ES-I3 (cell line): ENCODE data around the gene CBFA2T2.
"Not testable (repeated sequence)": the region's sequence is repeated elsewhere in the genome, so short reads cannot be mapped to it uniquely, and the experiment has no call there.

Experiments
- H3K36me3 ChIP-seq: 2 replicates; pipeline ENCODE4 v1.6.1; 2013; ENCODE audit warnings: mild to moderate bottlenecking, low read length, control low read depth, moderate library complexity; ENCODE audit not compliant: insufficient read depth
- H3K4me1 ChIP-seq: 2 replicates; pipeline ENCODE4 v1.6.1; 2013; ENCODE audit warnings: mild to moderate bottlenecking, control low read depth, low read length; ENCODE audit not compliant: insufficient read depth
- H3K9ac ChIP-seq: 2 replicates; pipeline ENCODE4 v1.6.1; 2013; ENCODE audit warnings: low read depth, mild to moderate bottlenecking, low read length, moderate library complexity
- H3K9me3 ChIP-seq: 2 replicates; pipeline ENCODE4 v1.6.1; 2013; ENCODE audit warnings: mild to moderate bottlenecking, low read length, moderate library complexity; ENCODE audit not compliant: control insufficient read depth, insufficient read depth

The CBFA2T2 gene

DNA sequence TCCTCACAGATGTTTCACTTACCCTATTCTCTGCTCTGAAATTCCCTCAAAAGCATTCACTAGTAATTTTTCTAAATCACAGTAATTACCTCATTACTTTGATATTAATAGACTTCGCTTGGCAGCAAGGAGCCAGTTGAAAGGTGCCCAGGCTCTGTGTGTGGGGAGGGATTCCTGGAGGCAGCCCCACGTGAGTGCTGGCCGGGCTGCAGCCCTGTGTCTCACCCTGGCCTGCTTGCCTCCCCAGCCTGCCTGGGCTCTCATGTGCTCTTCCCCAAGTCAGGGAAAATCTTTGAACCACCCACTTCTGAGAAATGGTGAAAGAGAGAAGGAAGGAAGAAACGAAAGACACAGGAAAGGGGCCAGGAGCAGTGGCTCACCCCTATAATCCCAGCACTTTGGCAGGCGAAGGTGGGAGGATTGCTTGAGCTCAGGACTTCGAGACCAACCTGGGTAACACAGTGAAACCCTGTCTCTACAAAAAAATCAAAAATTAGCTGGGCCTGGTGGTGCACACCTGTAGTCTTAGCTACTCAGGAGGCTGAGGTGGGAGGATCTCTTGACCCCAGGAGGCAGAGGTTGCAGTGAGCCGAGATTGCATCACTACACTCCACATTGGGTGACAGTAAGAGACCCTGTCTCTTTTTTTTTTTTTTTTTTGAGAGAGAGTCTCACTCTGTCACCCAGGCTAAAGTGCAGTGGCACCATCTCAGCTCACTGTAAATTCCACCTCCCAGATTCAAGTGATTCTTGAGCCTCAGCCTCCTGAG, 26.4 kb upstream of the CBFA2T2 start:
- H3K9ac ChIP-seq: no peak overlapping the region
- no peaks in the 10 kb centered on the region; the same call in 1 of the 2 replicates for H3K4me1 ChIP-seq
- H3K9me3 ChIP-seq: no peaks in the 10 kb centered on the region
- no peaks in the 10 kb centered on the region for H3K36me3 ChIP-seq

DNA sequence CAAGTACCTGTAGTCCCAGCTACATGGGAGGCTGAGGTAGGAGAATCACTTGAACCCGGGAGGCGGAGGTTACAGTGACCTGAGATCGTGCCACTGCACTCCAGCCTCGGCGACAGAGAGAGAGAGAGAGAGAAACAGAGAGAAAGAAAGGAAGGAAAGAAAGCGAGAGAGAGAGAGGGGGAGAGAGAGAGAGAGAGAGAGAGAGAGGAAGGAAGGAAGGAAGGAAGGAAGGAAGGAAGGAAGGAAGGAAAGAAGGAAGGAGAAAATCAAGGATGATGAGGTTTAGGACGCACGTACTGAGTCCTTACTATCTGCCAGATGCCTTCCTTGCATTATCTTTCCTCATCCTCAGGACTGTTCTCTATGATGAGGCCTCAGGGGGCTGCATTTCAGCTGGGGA, 25.1 kb upstream of the CBFA2T2 start:
- H3K36me3 ChIP-seq, H3K9me3 ChIP-seq, H3K4me1 ChIP-seq, H3K9ac ChIP-seq: not testable (repeated sequence)

DNA sequence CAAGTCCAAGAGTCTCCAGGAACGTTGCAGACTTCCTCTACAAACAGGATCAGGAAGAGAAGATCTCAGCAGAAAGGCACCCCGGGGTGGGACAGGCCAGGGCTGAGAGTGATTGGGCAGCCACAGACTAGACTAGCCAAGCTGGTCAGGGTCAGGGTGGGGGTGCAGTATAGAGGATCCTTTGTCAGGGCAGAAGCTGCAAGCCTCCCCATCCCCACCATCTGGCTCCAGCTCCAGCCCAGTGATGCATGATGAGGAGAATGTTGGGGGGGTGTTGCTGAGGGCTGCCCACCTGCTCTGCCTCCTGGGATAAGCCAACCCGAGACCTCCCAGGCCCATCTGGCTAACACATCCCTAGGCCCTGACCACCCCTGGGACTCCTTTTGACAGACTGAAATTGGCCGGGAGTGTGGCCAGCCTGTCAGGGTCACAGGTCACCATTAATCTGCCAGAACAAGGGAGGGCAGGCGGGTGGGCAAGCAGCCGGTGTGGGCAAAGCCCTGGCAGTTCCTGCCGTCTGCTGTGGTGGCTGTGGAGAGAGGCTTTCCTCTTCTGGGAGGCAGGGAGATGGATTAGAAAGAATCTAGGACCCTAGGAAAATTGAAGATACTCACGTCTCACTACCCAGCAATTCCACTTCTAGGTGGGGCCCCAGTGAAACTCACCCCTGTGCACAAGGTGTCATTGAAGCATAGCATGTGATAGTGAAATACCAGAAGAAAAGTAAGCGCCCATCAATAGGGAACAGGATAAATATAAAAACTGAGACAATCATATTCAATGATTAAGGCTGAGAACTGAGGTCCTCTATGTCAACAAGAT, 24.2 kb upstream of the CBFA2T2 start:
- H3K4me1 ChIP-seq: no peaks in the 10 kb centered on the region; the same call in 1 of the 2 replicates

GRCh38 chr20:33466303-33466646, 23.6 kb upstream of the CBFA2T2 start:
- Histone ChIP-seq H3K9ac (no peak overlapping the region), H3K9me3 (no peaks in the 10 kb centered on the region), H3K4me1 (no peaks in the 10 kb centered on the region), H3K36me3 (no peaks in the 10 kb centered on the region)

More for the DNA sequence above, 24.2 kb upstream of the CBFA2T2 start:
- Histone ChIP-seq H3K9ac (no peak overlapping the region), H3K9me3 (no peaks in the 10 kb centered on the region), H3K36me3 (no peaks in the 10 kb centered on the region)

DNA sequence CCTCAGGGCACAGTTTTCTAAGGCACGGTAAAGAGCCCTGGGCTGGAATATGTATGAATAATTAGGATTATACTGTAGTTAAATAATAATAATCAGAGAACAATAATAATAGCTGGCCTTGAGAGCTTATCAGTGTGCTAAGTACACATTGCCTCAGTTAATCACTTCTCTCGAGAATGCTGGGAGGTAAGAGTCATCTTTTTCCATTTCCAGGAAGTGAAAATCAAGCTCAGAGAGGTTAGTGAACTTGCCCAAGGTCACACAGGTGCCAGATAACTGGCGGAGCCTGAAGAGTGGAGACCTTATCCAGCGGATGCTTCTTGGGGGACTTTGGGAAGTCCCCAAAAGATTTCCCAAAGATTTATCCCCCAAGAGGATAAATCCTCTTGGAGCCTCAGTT, 19.4 kb upstream of the CBFA2T2 start:
- H3K36me3 ChIP-seq: no peaks in the 10 kb centered on the region

DNA sequence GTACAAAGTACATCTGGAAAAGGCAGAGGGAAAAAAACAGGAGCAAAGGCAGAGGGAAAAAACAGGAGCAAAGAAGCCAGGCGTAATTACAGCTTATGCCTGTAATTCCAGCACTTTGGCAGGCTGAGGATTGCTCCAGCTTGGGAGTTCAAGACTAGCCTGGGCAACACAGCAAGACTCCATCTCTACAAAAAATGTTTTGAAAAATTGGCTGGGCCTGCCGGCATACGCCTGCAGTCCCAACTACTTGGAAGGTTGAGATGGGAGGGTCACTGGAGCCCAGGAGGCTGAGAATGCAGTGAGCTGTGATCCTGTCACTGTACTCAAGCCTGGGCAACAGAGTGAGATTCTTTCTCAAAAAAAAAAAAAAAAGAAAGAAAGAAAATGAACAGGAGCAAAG, 19.0 kb upstream of the CBFA2T2 start:
- peaks cover 3% of the 10 kb centered on the region; the same call in 1 of the 2 replicates for H3K4me1 ChIP-seq
- no peaks in the 10 kb centered on the region for H3K9me3 ChIP-seq
- no peak overlapping the region for H3K9ac ChIP-seq
- H3K36me3 ChIP-seq: no peaks in the 10 kb centered on the region

More for the DNA sequence above, 19.4 kb upstream of the CBFA2T2 start:
- H3K4me1 ChIP-seq: peaks cover 1% of the 10 kb centered on the region; the same call in 1 of the 2 replicates
- no peaks in the 10 kb centered on the region for H3K9me3 ChIP-seq
- no peak overlapping the region for H3K9ac ChIP-seq

- Histone ChIP-seq H3K36me3 (no peaks in the 10 kb centered on the region), H3K9me3 (no peaks in the 10 kb centered on the region), H3K4me1 (peaks cover 10% of the 10 kb centered on the region), H3K9ac (no peak overlapping the region)
Measured at GRCh38 chr20:33472868-33473435, 16.9 kb upstream of the CBFA2T2 start.

DNA sequence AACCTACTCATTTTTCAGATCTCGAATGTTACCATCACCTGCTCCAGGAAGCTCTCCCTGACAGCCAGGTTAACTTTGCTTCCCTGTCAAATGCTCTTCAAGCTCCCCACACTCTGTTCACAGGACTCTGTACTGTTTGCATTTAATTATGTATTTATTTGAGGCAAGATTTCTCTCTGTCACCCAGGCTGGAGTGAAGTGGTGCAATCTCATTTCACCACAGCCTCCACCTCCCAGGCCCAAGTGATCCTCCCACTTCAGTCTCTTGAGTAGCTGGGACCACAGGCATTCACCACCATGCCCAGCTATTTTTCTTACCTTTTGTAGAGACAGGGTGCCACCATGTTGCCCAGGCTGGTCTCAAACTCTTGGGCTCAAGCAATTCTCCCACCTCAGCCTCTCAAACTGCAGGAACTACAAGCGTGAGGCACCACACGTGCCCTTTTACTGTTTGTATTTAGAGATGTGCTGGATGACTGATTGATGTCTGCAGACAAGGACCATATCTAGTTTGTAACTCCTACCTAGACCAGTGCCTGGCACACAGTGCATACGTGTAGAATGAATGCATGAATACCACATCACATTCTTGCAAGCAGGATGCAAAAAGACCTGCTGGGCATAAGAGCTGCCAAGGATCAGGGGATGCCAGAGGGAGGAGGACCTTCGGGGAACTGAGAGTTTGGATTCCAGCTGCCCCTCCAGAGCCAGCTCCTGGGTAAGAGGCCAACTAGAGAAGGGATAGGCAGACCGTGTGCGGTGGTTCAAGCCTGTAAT, 15.6 kb upstream of the CBFA2T2 start:
- H3K9me3 ChIP-seq: no peaks in the 10 kb centered on the region
- peaks cover 10% of the 10 kb centered on the region for H3K4me1 ChIP-seq
- no peaks in the 10 kb centered on the region for H3K36me3 ChIP-seq
- H3K9ac ChIP-seq: no peak overlapping the region

DNA sequence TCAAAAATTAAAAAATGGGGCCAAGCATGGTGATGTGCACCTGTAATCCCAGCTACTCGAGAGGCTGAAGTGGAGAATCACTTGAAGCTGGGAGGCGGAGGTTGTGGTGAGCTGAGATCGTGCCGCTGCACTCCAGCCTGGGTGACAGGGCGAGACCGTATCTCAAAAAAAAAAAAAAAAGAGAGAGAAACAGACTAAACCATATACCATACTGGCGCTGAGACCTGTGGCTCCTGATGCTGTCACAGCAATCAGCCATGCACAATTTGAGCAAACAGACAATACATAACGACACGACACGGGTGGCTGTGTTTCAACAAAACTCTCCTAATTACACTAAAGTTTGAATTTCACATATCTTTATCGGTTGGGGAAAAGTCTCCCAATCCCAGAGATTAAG, 14.9 kb upstream of the CBFA2T2 start:
- H3K36me3 ChIP-seq: no peaks in the 10 kb centered on the region
- H3K9ac ChIP-seq: no peak overlapping the region
- H3K4me1 ChIP-seq: peaks cover 10% of the 10 kb centered on the region
- H3K9me3 ChIP-seq: no peaks in the 10 kb centered on the region

DNA sequence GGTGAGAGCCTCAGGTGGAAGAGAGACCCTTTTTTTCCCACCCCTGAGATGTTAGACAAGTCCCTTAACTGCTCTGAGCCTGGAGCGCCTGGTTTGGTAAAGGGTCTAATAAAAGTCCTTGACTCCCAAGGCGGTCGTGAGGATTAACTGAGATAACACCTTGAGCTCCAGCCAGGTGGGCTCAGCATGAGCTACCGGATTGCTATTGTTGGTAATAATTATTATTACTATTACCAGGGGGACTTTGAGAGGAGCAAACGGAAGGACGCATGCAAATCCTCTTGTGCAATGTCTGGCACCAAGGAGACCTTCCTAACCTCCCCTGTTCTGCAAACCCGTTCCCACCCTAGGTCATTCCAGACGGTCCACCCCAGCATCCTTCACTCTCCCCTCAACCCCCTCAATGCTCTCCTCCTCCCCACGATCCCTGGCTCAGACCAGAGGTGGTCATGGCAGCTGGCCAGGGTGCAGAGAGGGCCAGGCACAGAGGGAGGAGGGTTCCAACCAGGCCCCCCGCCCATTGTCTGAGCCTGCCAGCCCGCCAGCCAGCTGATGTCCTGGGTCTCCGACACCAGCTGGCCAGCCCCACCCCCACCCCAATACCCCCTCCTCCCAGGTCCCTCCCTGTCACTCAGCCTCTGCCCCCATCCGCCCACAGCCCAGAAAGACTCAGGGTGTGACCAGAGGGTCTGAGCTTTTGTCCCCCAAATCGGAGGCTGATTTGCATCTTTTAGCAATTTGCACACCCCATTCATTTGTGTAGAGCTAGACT, 14.3 kb upstream of the CBFA2T2 start:
- no peak overlapping the region for H3K9ac ChIP-seq
- peaks cover 10% of the 10 kb centered on the region for H3K4me1 ChIP-seq

DNA sequence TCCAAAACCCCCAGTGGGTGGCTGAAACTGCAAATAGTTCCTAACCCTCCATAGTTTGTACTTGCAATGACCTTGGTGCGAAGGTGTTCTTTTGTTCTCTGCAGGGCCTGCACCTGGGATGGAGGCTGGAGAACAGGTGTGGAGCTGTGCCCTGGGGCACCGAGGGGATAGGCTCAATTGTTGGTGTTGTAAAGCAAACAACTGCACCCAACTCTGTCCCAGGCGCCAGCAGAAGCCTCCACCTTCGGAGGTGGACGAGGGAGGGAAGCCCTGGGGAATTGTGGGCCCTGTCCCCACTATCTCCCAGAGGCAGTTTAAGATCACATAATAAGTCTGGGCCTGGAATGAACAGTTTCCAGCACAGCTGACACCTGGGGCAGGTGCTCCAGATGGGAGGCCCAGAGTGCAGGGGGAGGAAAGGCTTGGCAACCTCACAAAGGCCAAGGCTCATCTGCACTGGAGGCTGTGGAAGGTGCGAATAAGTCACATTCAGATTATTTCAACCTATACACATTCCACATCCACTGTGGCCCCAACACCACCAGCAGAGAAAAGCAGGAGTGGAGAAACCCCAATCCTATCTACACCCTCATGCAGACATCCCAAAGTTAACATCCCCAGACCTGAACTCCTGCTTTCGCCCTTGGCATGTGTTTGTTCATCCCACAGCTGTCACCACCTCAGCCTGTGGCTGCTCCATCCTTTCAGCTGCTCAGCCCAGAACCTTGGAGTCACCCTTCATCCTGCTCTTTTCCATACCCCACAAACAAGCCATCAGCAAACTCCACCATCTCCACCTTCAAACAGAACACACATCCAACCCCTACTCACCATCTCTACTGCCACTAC, 12.3 kb upstream of the CBFA2T2 start:
- H3K4me1 ChIP-seq: peaks cover 10% of the 10 kb centered on the region
- H3K9me3 ChIP-seq: no peaks in the 10 kb centered on the region
- H3K36me3 ChIP-seq: no peaks in the 10 kb centered on the region
- H3K9ac ChIP-seq: no peak overlapping the region

More for the DNA sequence above, 14.3 kb upstream of the CBFA2T2 start:
- H3K36me3 ChIP-seq: no peaks in the 10 kb centered on the region
- H3K9me3 ChIP-seq: no peaks in the 10 kb centered on the region

- Histone ChIP-seq H3K36me3 (no peaks in the 10 kb centered on the region), H3K9ac (no peak overlapping the region), H3K4me1 (peaks cover 10% of the 10 kb centered on the region), H3K9me3 (no peaks in the 10 kb centered on the region)
Measured at GRCh38 chr20:33480048-33480447, 9.8 kb upstream of the CBFA2T2 start.

GRCh38 chr20:33481431-33481941, 8.4 kb upstream of the CBFA2T2 start:
- Histone ChIP-seq H3K9ac (no peak overlapping the region), H3K4me1 (peaks cover 4% of the 10 kb centered on the region), H3K9me3 (no peaks in the 10 kb centered on the region), H3K36me3 (no peaks in the 10 kb centered on the region)
